Adrenal gland (tissue), 5 donors: Measurements from ENCODE around the gene BMP8A.

Source experiments
- POLR2A ChIP-seq, 2 donors: fragments of 450-650 bp; IDR thresholded peaks; one replicate each; pipeline ENCODE4 v1.6.1; 2017; ENCODE audit warnings: antibody characterized with exemption in 2 of 2, mild to moderate bottlenecking in 2 of 2, moderate library complexity in 1 of 2
- TF ChIP-seq, protein P1 (sequence below), 6 experiments: fragments of 450-650 bp in 4 of 6; fragments of 200-600 bp in 2 of 6; sonication (generic) in 1 of 6; IDR thresholded peaks; 1 replicate in 5 of 6; 2 replicates in 1 of 6; pipeline versions ENCODE4 v1.5.1 to v1.8.0; 2016 to 2021; ENCODE audit warnings: antibody characterized with exemption in 6 of 6, mild to moderate bottlenecking in 2 of 6, moderate library complexity in 1 of 6
- donor health status: DM: no; HTN: no; CAD: no.

DNA sequence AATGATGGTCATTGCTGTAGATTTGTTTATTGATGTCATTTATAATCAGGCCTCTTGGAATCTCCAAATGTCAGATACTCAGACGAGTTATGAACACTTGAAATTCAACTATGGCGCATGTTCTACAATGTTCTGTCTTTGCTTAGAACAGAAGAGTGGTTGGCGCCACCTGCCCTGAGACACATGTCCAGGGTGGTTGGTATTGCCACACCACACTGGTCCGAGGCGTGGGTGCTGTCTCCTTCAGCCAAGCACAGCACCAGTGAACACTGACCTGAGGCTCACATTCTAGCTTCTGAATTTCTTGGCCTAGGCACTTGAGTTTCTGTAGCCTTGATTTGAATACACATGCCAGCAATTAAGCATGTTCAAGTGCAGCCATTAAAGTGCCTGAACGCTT, 10.1 kb upstream of the BMP8A start:
- TF ChIP-seq, protein P1, sequence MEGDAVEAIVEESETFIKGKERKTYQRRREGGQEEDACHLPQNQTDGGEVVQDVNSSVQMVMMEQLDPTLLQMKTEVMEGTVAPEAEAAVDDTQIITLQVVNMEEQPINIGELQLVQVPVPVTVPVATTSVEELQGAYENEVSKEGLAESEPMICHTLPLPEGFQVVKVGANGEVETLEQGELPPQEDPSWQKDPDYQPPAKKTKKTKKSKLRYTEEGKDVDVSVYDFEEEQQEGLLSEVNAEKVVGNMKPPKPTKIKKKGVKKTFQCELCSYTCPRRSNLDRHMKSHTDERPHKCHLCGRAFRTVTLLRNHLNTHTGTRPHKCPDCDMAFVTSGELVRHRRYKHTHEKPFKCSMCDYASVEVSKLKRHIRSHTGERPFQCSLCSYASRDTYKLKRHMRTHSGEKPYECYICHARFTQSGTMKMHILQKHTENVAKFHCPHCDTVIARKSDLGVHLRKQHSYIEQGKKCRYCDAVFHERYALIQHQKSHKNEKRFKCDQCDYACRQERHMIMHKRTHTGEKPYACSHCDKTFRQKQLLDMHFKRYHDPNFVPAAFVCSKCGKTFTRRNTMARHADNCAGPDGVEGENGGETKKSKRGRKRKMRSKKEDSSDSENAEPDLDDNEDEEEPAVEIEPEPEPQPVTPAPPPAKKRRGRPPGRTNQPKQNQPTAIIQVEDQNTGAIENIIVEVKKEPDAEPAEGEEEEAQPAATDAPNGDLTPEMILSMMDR (IDR thresholded peaks at IDR 0.05), result no peak
- no peak for TF ChIP-seq POLR2A (IDR thresholded peaks at IDR 0.05)
